Spinal cord (tissue), 10 donors: Measurements from ENCODE around the gene EPHA6. TPM values are rescaled to one million over a fixed set of nuclear protein-coding genes. Genes with fewer than 3 reads are reported as not detected.

ENCODE experiments used
- DNase-seq, 6 donors: peaks; one replicate each; pipeline versions ENCODE4 v3.0.0 to v3.0.0-alpha.2; 2013 to 2015; ENCODE audit warnings: low spot score in 6 of 6, low read depth in 4 of 6
- H3K27ac ChIP-seq: one replicate; pipeline ENCODE4 v1.5.1; 2013; ENCODE audit warnings: low read depth, low read length, control low read depth
- H3K27me3 ChIP-seq: one replicate; pipeline ENCODE4 v1.6.1; 2013; ENCODE audit warnings: low read length; ENCODE audit not compliant: control insufficient read depth, insufficient read depth
- H3K36me3 ChIP-seq: one replicate; pipeline ENCODE4 v1.6.1; 2013; ENCODE audit warnings: low read length; ENCODE audit not compliant: control insufficient read depth, insufficient read depth
- H3K4me1 ChIP-seq: one replicate; pipeline ENCODE4 v1.6.1; 2013; ENCODE audit warnings: low read length; ENCODE audit not compliant: control insufficient read depth, insufficient read depth
- H3K4me3 ChIP-seq: one replicate; pipeline ENCODE4 v1.5.1; 2013; ENCODE audit warnings: low read depth, low read length, control low read depth
- H3K9me3 ChIP-seq: one replicate; pipeline ENCODE4 v1.6.1; 2013; ENCODE audit warnings: low read length; ENCODE audit not compliant: control insufficient read depth, insufficient read depth
- WGBS: methylation state at CpG from one replicate; pipeline ENCODE4 v1.1.5; 2013; ENCODE audit warnings: missing lambda C conversion rate; ENCODE audit not compliant: insufficient coverage; 5-methylcytosine and 5-hydroxymethylcytosine counted together
- polyA plus RNA-seq, 2 donors: library from polyadenylated mRNA; unstranded; fragments of 120-200 nt; gene quantifications; one replicate each; pipeline ENCODE4 v1.2.1, GENCODE V29; 2013; ENCODE audit not compliant: insufficient read length in 2 of 2
- total RNA-seq, 2 donors: library from RNA; depleted of rRNA in 1 of 2; stranded (reverse); fragments of 120-200 nt in 1 of 2; fragments of >200 nt in 1 of 2; gene quantifications; one replicate each; pipeline versions ENCODE4 v1.2.3 to v1.2.4, GENCODE V29; 2013 to 2014
- donor health status: healthy.

EPHA6 gene
- total and polyA plus RNA-seq, 4 donors, result 5.3 to 78.5 (median 16.0) TPM

GRCh38 chr3:97721446-97721845, 907.1 kb downstream of the EPHA6 start:
- no peaks in the 10 kb centered on the region for H3K27me3 ChIP-seq
- no peak for DNase-seq
- no peaks in the 10 kb centered on the region for H3K36me3 ChIP-seq
- 92% methylated on average over 2 of the region's 2 CpGs for WGBS
- no peaks in the 10 kb centered on the region for H3K4me1 ChIP-seq
- H3K9me3 ChIP-seq, result no peaks in the 10 kb centered on the region
- H3K4me3 ChIP-seq, result no peak overlapping the region
- H3K27ac ChIP-seq, result no peak overlapping the region

- DNase-seq, result peak in 1 of 6 donors; percentile 41
- Histone ChIP-seq H3K4me1 (no peaks in the 10 kb centered on the region), H3K27ac (no peak overlapping the region), H3K27me3 (no peaks in the 10 kb centered on the region), H3K36me3 (no peaks in the 10 kb centered on the region), H3K9me3 (no peaks in the 10 kb centered on the region), H3K4me3 (no peak overlapping the region)
- WGBS, result 9% methylated on average over 1 of the region's 3 CpGs
These were observed 922.5 kb downstream of the EPHA6 start for GRCh38 chr3:97736928-97737327.

- H3K27me3 ChIP-seq, result no peaks in the 10 kb centered on the region
- H3K4me3 ChIP-seq, result no peak overlapping the region
- WGBS, result no CpG with 5 or more reads among the region's 1 CpG
- H3K4me1 ChIP-seq, result no peaks in the 10 kb centered on the region
- no peaks in the 10 kb centered on the region for H3K9me3 ChIP-seq
- no peak for DNase-seq
- no peak overlapping the region for H3K27ac ChIP-seq
- H3K36me3 ChIP-seq, result no peaks in the 10 kb centered on the region
These were observed 924.4 kb downstream of the EPHA6 start for GRCh38 chr3:97738761-97739160.

GRCh38 chr3:97742036-97742435, 927.6 kb downstream of the EPHA6 start:
- whole genome bisulfite sequencing, result 71% methylated on average over 1 of the region's 3 CpGs
- Histone ChIP-seq H3K27me3 (no peaks in the 10 kb centered on the region), H3K36me3 (no peaks in the 10 kb centered on the region), H3K4me3 (no peak overlapping the region), H3K9me3 (no peaks in the 10 kb centered on the region), H3K4me1 (no peaks in the 10 kb centered on the region), H3K27ac (no peak overlapping the region)
- DNase-seq, result no peak

- Histone ChIP-seq H3K27ac (no peak overlapping the region), H3K27me3 (no peaks in the 10 kb centered on the region), H3K36me3 (no peaks in the 10 kb centered on the region), H3K4me1 (no peaks in the 10 kb centered on the region), H3K4me3 (no peak overlapping the region), H3K9me3 (no peaks in the 10 kb centered on the region)
- WGBS, result no CpG with 5 or more reads among the region's 3 CpGs
- no peak for DNase-seq
These were observed 929.9 kb downstream of the EPHA6 start for GRCh38 chr3:97744289-97744688.

GRCh38 chr3:97763586-97764406, 949.4 kb downstream of the EPHA6 start:
- H3K27ac ChIP-seq, result peak overlapping the region; percentile 87
- DNase-seq, result peak in 1 of 6 donors; percentile 30
- 0% methylated on average over 11 of the region's 22 CpGs for WGBS
- no peaks in the 10 kb centered on the region for H3K27me3 ChIP-seq
- H3K4me1 ChIP-seq, result no peaks in the 10 kb centered on the region
- no peaks in the 10 kb centered on the region for H3K9me3 ChIP-seq
- no peaks in the 10 kb centered on the region for H3K36me3 ChIP-seq
- peak overlapping the region; percentile 91 for H3K4me3 ChIP-seq

- Histone ChIP-seq H3K9me3 (no peaks in the 10 kb centered on the region), H3K27me3 (no peaks in the 10 kb centered on the region), H3K4me3 (peak within 1 kb of the TSS; percentile 91), H3K4me1 (no peaks in the 10 kb centered on the region), H3K27ac (peak within 1 kb of the TSS; percentile 87), H3K36me3 (peaks cover 2% of the 10 kb centered on the region)
- peak; percentile 85 to 98 (median 92) for DNase-seq
- WGBS, result 0% methylated on average over 40 of the region's 46 CpGs
These were observed 950.2 kb downstream of the EPHA6 start, which contains the start of gene ARL6 for GRCh38 chr3:97764407-97765238. Gene ARL6 (plus strand): TSS chr3:97764758. CDS start chr3:97768108, 3,350 bp downstream.

GRCh38 chr3:97765336-97765735, 950.9 kb downstream of the EPHA6 start:
- peak in 2 of 6 donors; percentile 3 to 5 for DNase-seq
- Histone ChIP-seq H3K4me3 (peak overlapping the region; percentile 91), H3K27me3 (no peaks in the 10 kb centered on the region), H3K9me3 (peaks cover under 1% of the 10 kb centered on the region), H3K4me1 (no peaks in the 10 kb centered on the region), H3K27ac (peak overlapping the region; percentile 87), H3K36me3 (peaks cover 3% of the 10 kb centered on the region)
- WGBS, result 33% methylated on average over 1 of the region's 2 CpGs

- no peak for DNase-seq
- H3K36me3 ChIP-seq, result peaks cover 3% of the 10 kb centered on the region
- no peak overlapping the region for H3K4me3 ChIP-seq
- H3K27me3 ChIP-seq, result no peaks in the 10 kb centered on the region
- H3K27ac ChIP-seq, result no peak overlapping the region
- WGBS, result 97% methylated on average over 3 of the region's 3 CpGs
- H3K4me1 ChIP-seq, result no peaks in the 10 kb centered on the region
- H3K9me3 ChIP-seq, result peaks cover 7% of the 10 kb centered on the region
These were observed 958.5 kb downstream of the EPHA6 start for GRCh38 chr3:97772926-97773325.
